Adrenal gland (tissue), 5 donors: Measurements from ENCODE around the gene URI1.

Source experiments
- POLR2A ChIP-seq, 2 donors: fragments of 450-650 bp; IDR thresholded peaks; one replicate each; pipeline ENCODE4 v1.6.1; 2017; ENCODE audit warnings: antibody characterized with exemption in 2 of 2, mild to moderate bottlenecking in 2 of 2, moderate library complexity in 1 of 2
- TF ChIP-seq, protein P1 (sequence below), 6 experiments: fragments of 450-650 bp in 4 of 6; fragments of 200-600 bp in 2 of 6; sonication (generic) in 1 of 6; IDR thresholded peaks; 1 replicate in 5 of 6; 2 replicates in 1 of 6; pipeline versions ENCODE4 v1.5.1 to v1.8.0; 2016 to 2021; ENCODE audit warnings: antibody characterized with exemption in 6 of 6, mild to moderate bottlenecking in 2 of 6, moderate library complexity in 1 of 6
- donor health status: DM: no; HTN: no; CAD: no.

DNA sequence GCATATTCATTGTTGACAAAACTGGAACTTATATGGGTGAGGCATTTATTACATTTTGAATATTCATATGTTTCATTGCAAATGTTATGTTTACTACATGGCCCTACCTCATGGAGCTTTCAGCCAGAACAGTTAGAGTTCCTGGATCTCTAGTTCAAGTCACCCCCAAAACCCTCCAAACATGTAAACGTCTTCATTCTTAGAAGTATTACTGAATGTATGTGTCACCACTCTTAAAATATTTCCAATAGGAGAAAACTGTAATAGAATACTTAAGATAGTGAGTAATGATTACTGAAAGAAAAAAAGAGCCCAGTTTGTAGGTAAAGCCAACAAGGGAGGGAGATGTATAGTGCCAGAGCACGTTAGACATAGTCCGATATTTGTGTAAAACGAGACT lies 23.5 kb downstream of the URI1 start:
- TF ChIP-seq, protein P1, sequence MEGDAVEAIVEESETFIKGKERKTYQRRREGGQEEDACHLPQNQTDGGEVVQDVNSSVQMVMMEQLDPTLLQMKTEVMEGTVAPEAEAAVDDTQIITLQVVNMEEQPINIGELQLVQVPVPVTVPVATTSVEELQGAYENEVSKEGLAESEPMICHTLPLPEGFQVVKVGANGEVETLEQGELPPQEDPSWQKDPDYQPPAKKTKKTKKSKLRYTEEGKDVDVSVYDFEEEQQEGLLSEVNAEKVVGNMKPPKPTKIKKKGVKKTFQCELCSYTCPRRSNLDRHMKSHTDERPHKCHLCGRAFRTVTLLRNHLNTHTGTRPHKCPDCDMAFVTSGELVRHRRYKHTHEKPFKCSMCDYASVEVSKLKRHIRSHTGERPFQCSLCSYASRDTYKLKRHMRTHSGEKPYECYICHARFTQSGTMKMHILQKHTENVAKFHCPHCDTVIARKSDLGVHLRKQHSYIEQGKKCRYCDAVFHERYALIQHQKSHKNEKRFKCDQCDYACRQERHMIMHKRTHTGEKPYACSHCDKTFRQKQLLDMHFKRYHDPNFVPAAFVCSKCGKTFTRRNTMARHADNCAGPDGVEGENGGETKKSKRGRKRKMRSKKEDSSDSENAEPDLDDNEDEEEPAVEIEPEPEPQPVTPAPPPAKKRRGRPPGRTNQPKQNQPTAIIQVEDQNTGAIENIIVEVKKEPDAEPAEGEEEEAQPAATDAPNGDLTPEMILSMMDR (IDR thresholded peaks at IDR 0.05) = no peak
- TF ChIP-seq POLR2A (IDR thresholded peaks at IDR 0.05) = no peak
